ENCODE measurements around the gene SLC13A4.

SLC13A4 gene

DNA sequence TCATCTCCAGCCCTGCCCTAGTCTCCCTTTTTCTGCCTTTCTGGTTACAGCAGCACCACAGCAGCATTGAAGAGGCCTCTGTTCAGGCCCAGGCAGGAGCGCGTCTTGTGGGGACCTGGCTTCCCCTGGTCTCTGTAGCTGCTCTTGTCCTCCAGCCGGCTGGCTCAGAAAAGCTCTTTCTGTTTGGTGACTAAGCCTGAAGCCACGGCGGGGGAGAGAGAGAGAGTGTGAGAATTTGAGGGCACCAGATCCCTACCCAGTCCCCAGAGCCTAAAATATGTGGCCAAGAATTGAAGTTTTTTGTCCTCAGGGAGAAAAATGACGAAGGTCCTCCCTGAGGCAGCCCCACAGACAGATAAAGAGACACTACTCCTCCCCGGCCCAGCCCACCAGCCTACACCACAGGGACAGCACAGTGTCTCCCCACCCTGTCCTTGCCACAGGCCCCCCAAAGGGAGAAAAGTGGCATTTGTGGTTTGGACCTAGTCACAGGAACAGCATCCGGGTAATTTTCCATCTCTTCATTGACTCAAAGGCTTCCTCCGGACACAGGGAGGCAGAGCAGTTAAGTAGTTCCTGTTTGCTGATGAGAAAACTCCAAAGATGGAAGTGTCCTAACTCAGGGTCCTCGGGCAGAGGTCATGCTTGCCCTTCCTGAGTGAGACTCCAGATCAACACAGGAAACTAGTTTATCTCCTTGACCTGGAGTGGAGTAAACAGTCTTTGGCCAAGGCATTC is 33.9 kb upstream of the SLC13A4 start:
- peak in 1 of 2 experiments; percentile 9 for DNase-seq (ENCODE audit: low read depth in 1 of 2, low spot score in 1 of 2)
- Histone ChIP-seq H3K4me3 (replicated peaks; ENCODE audit: insufficient read depth, low read length) (no peak overlapping the region), H3K27ac (replicated peaks) (no peak overlapping the region), H3K27me3 (ENCODE audit: insufficient read depth, poor library complexity, severe bottlenecking) (no peaks in the 10 kb centered on the region)
- TF ChIP-seq, protein P1, sequence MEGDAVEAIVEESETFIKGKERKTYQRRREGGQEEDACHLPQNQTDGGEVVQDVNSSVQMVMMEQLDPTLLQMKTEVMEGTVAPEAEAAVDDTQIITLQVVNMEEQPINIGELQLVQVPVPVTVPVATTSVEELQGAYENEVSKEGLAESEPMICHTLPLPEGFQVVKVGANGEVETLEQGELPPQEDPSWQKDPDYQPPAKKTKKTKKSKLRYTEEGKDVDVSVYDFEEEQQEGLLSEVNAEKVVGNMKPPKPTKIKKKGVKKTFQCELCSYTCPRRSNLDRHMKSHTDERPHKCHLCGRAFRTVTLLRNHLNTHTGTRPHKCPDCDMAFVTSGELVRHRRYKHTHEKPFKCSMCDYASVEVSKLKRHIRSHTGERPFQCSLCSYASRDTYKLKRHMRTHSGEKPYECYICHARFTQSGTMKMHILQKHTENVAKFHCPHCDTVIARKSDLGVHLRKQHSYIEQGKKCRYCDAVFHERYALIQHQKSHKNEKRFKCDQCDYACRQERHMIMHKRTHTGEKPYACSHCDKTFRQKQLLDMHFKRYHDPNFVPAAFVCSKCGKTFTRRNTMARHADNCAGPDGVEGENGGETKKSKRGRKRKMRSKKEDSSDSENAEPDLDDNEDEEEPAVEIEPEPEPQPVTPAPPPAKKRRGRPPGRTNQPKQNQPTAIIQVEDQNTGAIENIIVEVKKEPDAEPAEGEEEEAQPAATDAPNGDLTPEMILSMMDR (IDR thresholded peaks at IDR 0.05; ENCODE audit: insufficient read depth, low read length): no peak
- TF ChIP-seq, protein P2, sequence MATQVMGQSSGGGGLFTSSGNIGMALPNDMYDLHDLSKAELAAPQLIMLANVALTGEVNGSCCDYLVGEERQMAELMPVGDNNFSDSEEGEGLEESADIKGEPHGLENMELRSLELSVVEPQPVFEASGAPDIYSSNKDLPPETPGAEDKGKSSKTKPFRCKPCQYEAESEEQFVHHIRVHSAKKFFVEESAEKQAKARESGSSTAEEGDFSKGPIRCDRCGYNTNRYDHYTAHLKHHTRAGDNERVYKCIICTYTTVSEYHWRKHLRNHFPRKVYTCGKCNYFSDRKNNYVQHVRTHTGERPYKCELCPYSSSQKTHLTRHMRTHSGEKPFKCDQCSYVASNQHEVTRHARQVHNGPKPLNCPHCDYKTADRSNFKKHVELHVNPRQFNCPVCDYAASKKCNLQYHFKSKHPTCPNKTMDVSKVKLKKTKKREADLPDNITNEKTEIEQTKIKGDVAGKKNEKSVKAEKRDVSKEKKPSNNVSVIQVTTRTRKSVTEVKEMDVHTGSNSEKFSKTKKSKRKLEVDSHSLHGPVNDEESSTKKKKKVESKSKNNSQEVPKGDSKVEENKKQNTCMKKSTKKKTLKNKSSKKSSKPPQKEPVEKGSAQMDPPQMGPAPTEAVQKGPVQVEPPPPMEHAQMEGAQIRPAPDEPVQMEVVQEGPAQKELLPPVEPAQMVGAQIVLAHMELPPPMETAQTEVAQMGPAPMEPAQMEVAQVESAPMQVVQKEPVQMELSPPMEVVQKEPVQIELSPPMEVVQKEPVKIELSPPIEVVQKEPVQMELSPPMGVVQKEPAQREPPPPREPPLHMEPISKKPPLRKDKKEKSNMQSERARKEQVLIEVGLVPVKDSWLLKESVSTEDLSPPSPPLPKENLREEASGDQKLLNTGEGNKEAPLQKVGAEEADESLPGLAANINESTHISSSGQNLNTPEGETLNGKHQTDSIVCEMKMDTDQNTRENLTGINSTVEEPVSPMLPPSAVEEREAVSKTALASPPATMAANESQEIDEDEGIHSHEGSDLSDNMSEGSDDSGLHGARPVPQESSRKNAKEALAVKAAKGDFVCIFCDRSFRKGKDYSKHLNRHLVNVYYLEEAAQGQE (IDR thresholded peaks at IDR 0.05; ENCODE audit: insufficient replicate concordance, low read depth): no peak
- TF ChIP-seq SPI1 (IDR thresholded peaks at IDR 0.05; ENCODE audit: borderline replicate concordance, low read depth) (no peak), GABPA (IDR thresholded peaks at IDR 0.05; ENCODE audit: low read depth) (no peak), POLR2AphosphoS5 (IDR thresholded peaks at IDR 0.05; ENCODE audit: low read depth) (no peak)

DNA sequence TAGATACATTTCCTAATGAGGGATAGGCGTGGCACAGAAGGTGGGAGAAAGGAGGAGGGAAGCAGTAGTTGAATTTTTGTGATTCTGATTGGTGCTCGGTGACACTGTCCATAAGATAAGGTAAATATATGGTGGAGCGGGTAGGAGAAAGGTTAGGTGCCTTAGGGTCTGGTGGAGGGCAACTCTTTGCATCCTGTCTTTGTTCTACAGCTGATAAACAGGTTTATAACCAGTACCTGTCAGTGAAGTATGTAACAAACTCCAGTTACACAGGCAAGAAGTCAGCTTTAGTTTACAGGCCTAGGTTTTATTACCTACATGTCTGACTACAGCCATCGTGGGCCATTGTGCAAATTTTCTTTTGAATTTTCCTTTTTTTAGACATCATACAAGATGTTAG is 31.5 kb upstream of the SLC13A4 start:
- Histone ChIP-seq H3K27me3 (ENCODE audit: insufficient read depth, poor library complexity, severe bottlenecking) (no peaks in the 10 kb centered on the region), H3K4me3 (replicated peaks; ENCODE audit: insufficient read depth, low read length) (no peak overlapping the region), H3K27ac (replicated peaks) (no peak overlapping the region)
- TF ChIP-seq GABPA (IDR thresholded peaks at IDR 0.05; ENCODE audit: low read depth) (no peak), SPI1 (IDR thresholded peaks at IDR 0.05; ENCODE audit: borderline replicate concordance, low read depth) (no peak), POLR2AphosphoS5 (IDR thresholded peaks at IDR 0.05; ENCODE audit: low read depth) (no peak)
- TF ChIP-seq, protein P1 (IDR thresholded peaks at IDR 0.05; ENCODE audit: insufficient read depth, low read length): no peak
- TF ChIP-seq, protein P2 (IDR thresholded peaks at IDR 0.05; ENCODE audit: insufficient replicate concordance, low read depth): no peak
- DNase-seq (ENCODE audit: low read depth in 1 of 2, low spot score in 1 of 2): no peak

DNA sequence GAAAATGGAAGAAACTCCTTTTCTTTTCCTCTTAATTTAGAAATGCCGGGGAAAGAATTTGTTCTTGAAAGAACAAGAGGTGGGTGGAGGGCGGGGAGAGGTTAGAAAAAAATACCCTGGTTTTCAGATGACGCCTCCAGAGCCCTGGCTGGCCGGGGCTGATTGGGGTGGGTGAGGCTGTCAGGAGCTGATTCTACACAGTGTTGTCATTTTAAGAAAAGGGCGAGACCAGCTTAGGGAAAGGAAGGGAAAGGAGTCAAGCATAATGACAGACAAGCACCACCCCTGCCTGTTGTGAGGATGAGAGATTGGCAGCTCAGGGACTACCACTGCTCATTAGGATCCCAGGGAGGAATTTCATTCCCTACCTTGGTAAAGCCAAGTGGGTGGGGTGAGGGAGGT is 30.5 kb upstream of the SLC13A4 start:
- DNase-seq (ENCODE audit: low read depth in 1 of 2, low spot score in 1 of 2): no peak
- no peak overlapping the region for H3K4me3 ChIP-seq (replicated peaks; ENCODE audit: insufficient read depth, low read length)
- H3K27me3 ChIP-seq (ENCODE audit: insufficient read depth, poor library complexity, severe bottlenecking): no peaks in the 10 kb centered on the region

More for the DNA sequence above, 30.5 kb upstream of the SLC13A4 start:
- H3K27ac ChIP-seq (replicated peaks): no peak overlapping the region
- TF ChIP-seq POLR2AphosphoS5 (IDR thresholded peaks at IDR 0.05; ENCODE audit: low read depth) (no peak), SPI1 (IDR thresholded peaks at IDR 0.05; ENCODE audit: borderline replicate concordance, low read depth) (no peak), GABPA (IDR thresholded peaks at IDR 0.05; ENCODE audit: low read depth) (no peak)
- TF ChIP-seq, protein P1 (IDR thresholded peaks at IDR 0.05; ENCODE audit: insufficient read depth, low read length): no peak
- TF ChIP-seq, protein P2 (IDR thresholded peaks at IDR 0.05; ENCODE audit: insufficient replicate concordance, low read depth): no peak

Measured in HL-60 (cell line).